ENCODE results near the gene ELAPOR2.
"Not testable (repeated sequence)": the region's sequence is repeated elsewhere in the genome, so short reads cannot be mapped to it uniquely, and the experiment has no call there.

ELAPOR2 gene, protein sequence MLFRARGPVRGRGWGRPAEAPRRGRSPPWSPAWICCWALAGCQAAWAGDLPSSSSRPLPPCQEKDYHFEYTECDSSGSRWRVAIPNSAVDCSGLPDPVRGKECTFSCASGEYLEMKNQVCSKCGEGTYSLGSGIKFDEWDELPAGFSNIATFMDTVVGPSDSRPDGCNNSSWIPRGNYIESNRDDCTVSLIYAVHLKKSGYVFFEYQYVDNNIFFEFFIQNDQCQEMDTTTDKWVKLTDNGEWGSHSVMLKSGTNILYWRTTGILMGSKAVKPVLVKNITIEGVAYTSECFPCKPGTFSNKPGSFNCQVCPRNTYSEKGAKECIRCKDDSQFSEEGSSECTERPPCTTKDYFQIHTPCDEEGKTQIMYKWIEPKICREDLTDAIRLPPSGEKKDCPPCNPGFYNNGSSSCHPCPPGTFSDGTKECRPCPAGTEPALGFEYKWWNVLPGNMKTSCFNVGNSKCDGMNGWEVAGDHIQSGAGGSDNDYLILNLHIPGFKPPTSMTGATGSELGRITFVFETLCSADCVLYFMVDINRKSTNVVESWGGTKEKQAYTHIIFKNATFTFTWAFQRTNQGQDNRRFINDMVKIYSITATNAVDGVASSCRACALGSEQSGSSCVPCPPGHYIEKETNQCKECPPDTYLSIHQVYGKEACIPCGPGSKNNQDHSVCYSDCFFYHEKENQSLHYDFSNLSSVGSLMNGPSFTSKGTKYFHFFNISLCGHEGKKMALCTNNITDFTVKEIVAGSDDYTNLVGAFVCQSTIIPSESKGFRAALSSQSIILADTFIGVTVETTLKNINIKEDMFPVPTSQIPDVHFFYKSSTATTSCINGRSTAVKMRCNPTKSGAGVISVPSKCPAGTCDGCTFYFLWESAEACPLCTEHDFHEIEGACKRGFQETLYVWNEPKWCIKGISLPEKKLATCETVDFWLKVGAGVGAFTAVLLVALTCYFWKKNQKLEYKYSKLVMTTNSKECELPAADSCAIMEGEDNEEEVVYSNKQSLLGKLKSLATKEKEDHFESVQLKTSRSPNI

DNA sequence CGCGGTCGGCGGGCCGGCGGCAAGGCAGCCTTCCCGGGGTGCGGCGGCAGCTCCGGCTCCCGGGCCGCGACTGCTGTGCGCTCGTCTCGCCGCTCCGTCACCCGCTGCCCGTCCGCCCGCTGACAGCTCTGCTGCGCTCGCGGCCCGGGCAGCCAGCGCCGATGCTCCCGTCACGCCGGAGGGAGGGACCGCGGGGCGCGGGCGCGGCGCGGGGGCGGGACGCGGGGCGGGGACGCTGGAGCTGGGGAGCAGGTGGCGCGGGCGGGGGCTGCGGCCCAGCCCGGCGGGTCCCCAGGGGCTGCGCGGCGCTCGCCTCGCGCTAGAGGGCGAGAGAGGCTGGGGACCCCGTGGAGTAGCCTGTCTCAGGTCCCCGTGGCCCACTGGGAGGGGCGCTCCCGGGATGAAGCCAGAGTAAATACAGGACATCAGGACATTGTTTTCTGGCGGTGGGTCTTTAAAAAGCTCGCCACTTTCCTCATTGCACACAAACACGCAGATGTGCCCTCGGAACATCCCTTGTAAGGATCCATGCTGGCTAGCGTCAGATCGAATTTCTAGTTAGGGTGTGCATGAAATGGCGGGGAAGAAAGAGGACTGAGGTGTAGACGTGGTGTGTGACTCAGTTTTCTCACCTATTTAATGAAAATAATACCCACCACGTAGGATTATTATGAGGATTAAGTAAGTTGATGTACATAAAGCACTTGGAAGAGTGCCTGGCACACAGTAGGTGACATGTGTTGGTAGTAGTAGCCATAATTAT, at the start of gene ELAPOR2:
Gene ELAPOR2, minus strand, starts transcription at position 130 of the 763 bp plus-strand sequence. CDS start 141 bp downstream, outside the sequence.
- peak; percentile 47 to 73 for DNase-seq (ENCODE audit: low read depth in 2 of 2)

- DNase-seq (ENCODE audit: low read depth in 2 of 2) = no peak
Observed at GRCh38 chr7:87107949-87108776, 48.7 kb upstream of the ELAPOR2 start.

GRCh38 chr7:87106974-87107612, 47.6 kb upstream of the ELAPOR2 start:
- no peak for DNase-seq (ENCODE audit: low read depth in 2 of 2)

DNA sequence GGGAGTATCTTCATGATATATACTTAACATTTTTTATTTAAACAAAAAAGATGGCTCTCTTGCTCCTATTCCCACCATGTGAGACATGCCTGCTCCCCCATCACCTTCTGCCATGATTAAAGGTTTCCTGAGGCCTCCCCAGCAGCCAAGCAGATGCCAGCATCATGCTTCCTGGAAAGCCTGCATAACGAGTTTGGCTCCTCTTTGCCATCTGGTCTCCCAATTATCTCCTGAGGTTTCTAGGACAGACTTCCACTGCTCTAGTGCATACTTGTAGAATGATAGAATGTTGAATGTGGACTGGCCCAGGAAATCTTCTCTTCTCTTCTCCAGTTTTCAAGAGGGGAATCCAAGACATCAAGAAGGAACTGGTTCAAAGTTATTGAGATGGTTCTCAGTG, 45.9 kb upstream of the ELAPOR2 start:
- no peak for DNase-seq (ENCODE audit: low read depth in 2 of 2)

GRCh38 chr7:87100326-87100725, 40.9 kb upstream of the ELAPOR2 start:
- DNase-seq (ENCODE audit: low read depth in 2 of 2) = no peak

DNA sequence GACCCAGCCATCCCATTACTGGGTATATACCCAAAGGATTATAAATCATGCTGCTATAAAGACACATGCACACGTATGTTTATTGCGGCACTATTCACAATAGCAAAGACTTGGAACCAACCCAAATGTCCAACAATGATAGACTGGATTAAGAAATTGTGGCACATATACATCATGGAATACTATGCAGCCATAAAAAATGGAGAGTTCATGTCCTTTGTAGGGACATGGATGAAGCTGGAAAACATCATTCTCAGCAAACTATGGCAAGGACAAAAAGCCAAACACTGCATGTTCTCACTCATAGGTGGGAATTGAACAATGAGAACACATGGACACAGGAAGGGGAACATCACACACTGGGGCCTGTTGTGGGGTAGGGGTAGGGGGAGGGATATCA, 37.9 kb upstream of the ELAPOR2 start:
- not testable (repeated sequence) for DNase-seq (ENCODE audit: low read depth in 2 of 2)

DNA sequence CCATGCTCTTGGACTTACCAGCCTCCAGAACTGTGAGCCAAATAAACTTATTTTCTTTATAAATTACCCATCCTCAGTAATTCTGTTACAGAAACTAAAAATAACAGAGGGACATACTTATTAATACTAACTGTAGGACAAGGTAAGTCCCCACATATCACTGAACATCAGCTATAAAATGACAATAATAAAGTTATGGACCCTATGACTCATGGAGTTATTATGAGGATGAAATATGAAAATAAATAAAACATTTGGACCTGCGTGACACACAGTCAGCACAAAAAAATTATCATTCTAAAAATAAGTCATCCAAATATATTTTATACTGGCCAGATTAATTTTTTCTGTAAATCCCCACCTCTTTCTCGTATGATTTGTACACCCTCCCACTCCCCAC, 34.9 kb upstream of the ELAPOR2 start:
- DNase-seq (ENCODE audit: low read depth in 2 of 2) = no peak

GRCh38 chr7:87092568-87093091, 33.2 kb upstream of the ELAPOR2 start:
- DNase-seq (ENCODE audit: low read depth in 2 of 2) = no peak

GRCh38 chr7:87091487-87092066, 32.1 kb upstream of the ELAPOR2 start:
- DNase-seq (ENCODE audit: low read depth in 2 of 2) = no peak

DNA sequence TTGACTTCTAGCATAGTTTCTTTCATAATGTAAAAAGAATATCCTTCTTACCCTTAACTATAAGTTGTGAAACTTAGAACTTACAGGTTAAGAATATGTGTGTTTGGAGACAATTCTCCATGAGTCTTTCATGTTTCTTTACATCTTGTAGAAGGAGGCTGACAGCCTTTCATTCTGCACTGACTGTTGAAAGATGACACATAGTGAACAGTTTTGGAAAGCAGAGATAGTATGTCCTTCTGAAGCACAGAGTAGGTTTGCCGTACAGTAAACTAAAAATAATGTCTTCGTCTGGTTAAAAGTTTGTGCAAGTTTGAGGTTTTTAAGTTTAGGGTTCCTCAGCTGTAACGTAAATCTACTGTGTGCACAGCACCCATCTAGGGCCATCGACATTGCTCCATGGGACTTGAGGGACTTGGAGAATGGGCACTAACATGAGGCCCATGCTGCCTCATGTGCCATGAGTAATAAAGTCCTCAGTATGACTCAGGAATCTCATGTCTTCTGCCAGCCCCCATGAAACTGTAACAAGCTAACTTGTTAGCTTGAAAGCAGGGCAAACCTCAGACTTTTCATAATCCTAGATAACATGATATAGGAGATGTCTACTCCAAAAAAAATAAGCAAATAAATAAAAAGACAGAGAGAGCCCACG, 24.5 kb upstream of the ELAPOR2 start:
- no peak for DNase-seq (ENCODE audit: low read depth in 2 of 2)

- no peak for DNase-seq (ENCODE audit: low read depth in 2 of 2)
Observed at GRCh38 chr7:87082675-87083074, 23.2 kb upstream of the ELAPOR2 start.

DNA sequence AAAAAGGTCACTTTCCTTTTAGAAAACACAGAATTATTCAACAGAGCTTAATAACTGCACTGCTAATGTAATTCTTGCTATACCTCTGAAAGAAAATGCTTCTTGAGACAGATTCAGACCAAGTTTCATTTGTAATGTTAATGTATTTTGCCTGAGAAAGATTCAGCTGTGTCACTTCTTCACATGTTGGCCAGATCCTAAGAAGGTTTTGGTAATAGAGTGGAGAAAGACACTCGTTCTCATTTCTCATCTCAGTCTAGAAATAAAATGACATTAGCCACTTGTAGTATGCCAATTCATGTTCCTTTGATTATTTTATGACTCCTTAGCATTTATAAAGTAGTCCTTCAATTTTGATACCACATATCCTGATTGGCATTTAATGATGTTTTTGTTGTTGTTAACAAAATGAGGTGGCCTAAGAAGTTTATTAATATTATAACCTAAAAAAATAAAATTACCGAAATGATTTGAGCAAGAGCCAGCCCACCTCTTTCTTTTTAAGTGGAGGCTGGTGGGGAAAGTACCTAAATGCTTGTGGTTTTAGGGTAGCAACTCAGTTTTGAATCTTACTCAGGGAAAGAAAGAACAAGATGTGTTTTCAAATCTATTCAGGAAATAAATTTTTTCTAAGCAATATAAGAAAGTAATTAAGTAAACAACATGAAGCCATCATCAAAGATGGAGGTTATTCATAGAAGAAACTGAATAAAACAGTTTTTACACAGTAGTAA, 16.4 kb upstream of the ELAPOR2 start:
- DNase-seq (ENCODE audit: low read depth in 2 of 2) = no peak

- DNase-seq (ENCODE audit: low read depth in 2 of 2) = no peak
Observed at GRCh38 chr7:87067788-87068187, 8.3 kb upstream of the ELAPOR2 start.

GRCh38 chr7:87060288-87060537, 759 bp upstream of the ELAPOR2 start:
- DNase-seq (ENCODE audit: low read depth in 2 of 2) = no peak

DNA sequence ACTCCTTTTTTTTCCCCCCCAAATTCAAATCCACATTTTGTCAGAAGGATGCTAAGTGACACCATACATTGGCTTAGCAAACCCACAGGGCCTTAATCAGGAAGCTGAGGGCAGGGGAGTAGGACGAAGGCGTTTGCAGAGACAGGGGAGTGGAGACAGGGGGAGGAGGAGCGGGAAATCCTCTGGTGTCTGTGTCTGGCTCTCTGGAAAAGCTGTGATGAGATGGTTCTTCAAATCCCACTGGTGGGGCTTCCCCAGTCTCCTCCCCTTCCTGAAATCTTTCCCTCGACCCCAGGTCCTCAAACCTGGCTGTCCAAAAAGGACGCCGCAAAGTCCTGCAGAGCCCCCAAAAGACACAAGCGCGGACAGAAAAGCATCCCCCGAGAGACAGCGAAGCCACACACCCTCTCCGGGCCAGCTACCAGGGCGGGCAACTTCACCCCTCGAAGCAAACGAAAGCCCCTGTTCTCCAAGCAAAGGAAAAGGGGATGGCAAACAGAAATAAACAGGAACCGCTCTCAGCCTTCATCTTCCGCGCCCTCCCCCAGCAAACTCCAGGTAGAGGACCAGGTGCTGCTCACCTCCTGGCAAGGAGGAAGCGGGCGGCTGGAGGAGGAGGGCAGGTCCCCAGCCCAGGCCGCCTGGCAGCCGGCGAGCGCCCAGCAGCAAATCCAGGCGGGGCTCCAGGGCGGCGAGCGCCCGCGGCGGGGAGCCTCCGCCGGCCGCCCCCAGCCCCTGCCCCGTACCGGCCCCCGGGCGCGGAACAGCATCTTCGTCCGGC, 520 bp downstream of the ELAPOR2 start:
- DNase-seq (ENCODE audit: low read depth in 2 of 2) = no peak

DNA sequence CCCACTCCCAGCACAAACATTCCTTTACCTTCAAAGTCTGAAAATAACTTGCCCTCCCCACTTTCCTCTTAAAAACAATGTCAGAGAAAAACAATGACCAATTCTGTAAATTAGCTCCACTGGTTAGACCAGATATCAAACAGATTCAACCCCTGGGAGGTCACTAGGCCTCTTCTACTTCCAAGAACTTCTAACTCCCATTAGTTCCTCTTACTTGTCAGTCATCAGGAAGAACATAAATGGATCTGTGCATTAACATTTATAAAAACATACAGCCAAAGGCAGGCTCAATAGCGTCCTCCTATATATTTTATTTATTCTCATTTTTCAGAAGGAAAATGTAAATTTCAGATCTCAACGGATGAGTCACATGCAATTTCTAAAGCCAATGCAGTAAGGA, 2.2 kb downstream of the ELAPOR2 start:
- DNase-seq (ENCODE audit: low read depth in 2 of 2) = no peak

DNA sequence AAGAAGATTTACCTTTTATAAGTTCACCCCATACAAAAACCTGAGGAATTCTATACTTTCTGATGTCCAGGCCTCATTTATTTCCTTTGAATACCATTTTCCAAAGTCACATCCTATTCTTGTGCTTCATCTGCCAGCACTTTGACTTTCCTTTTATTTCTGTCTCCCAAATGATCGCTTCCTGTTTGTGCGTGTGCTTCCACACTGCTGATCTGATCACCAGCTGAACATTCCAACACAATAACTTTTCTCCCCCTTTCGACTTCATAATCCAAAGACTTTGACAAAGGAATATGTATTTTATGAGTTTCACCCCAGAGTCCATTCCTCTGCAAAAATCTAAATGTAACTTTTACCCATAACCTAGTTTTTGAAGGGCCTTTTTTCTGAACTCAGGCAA, 3.1 kb downstream of the ELAPOR2 start:
- no peak for DNase-seq (ENCODE audit: low read depth in 2 of 2)

DNA sequence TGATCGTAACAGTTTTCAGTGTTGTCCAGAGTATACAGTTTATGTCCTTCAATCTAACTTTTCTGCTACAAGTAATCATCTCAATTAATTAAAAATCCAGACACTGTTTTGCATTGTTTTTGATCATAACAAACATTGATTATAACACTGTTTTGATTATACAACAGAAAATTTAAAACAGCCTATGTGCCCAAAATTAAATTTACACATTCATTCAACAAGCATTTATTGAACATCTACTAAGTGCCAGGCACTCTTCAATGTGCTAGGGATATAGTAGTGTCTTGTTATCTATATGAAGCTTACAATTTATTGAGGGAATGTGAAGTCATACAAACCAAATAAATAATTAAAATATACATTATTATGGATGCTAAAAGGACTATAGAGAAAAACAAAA, 10.6 kb downstream of the ELAPOR2 start:
- DNase-seq (ENCODE audit: low read depth in 2 of 2) = no peak
